ENCODE results near the gene ARL4C.
"Not testable (repeated sequence)": the region's sequence is repeated elsewhere in the genome, so short reads cannot be mapped to it uniquely, and the experiment has no call there.

Gene ARL4C

DNA sequence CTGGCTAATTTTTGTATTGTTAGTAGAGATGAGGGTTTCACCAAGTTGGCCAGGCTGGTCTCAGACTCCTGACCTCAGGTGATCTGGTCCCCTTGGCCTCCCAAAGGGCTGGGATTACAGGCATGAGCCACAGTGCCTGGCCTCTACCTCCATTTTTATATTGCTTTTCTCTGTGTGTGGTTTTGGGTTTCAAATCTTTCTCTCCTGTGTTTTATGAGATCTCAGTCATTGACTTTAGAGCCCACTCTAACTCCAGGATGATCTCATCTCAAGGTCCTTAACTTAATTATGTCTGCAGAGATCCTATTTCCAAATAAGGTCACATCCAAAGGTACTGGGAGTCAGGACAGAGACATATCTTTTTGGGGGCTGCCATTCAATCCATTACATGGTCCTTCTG, 24.7 kb downstream of the ARL4C start:
- DNase-seq: no peak

GRCh38 chr2:234469972-234470371, 26.9 kb downstream of the ARL4C start:
- no peak for DNase-seq

DNA sequence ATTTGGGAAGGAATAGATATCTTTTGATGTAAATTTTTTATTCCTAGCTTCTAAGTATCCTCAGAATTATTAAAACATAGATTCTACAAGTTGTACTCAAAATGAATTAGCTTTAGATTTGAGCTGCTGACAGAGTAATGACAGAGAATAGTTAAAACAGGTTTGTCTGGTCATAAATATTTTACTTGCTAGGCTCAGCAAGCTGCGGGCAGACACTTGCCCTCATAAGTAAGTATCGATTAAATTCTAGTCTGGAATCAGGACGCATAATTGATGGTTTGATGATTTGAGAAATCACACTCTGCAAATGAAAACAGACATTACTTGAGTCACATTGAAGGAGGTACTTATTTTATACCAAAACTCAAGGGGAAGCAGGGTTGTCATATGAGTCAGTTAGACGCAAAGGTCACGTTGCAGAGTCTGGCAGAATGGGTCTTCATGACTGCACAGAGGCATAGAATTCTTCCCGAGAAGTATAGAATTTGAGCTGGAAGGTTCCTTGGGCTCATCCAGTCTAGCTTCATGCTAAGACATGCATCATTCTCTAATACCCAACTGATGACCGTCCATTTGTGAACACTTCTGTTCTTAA, 27.5 kb downstream of the ARL4C start:
- no peak for DNase-seq

DNA sequence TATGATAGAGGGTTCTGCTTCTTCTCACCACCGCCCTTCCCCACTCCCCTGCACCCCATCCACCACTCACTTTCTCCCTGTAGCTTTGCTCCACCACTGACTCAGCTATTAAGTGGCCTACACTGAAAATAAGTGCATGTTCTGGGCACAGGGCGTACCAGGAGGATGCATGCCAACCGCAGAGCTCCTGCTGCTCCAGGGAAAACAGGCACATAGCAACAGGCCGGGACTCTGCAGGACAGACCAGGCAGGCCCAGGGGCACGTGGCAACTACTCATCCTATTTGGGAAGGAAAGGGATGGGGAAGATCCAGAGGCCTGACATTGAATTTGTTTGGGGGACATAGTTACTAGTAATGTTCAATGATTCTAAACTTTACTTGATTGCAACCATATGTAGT, 28.4 kb downstream of the ARL4C start:
- no peak for DNase-seq

DNA sequence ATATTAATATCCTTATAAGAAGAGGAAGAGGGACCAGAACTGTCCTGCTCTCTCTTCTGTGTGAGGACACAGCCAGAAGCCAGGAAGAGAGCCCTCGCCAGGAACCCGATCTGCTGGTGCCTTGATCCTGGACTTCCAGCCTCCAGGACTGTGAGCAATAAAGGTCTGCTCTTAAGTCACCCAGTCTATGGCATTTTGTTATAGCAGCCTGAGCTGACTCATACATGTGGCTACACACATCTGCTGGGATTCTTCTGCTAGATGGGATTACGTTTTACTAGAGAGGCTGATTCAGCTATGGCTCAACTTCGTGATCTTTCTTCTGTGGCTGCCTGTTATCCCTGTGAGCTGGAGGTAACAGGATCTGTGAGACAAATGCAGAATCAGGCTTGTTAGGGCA, 29.6 kb downstream of the ARL4C start:
- no peak for DNase-seq

GRCh38 chr2:234464291-234464645, 32.6 kb downstream of the ARL4C start:
- no peak for DNase-seq

DNA sequence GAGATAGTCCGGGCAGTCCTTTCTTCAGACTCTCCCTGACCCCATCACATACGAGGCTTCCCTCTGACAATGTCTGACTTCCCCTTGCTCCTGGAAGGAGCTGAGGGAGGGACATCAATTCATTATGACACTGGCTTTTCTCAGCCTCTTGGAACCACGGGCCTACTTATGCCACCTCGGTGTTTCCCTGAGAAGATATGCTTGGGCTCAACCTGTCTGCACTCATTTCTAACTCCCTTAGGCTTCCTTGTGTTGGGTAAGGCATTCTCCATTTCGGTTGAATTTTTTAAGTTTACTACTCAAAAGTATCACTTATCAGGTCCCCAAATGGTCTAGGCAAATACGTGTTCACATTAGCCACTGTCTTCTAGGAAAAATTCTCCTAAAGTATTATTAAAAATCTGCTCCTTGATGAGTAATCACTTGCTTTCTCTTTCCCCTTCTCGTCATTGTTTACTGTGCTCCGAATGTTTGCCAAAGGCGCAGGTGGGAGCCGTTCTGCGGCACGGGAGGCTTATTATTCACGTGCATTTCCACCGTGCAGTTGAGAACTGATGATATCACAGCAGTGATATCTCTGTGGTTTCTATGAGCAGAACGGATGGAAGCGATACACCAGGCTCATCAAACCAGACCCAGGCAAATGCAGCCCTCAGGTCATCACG, 33.1 kb downstream of the ARL4C start:
- DNase-seq: peak; percentile 22 to 60 (median 38)

DNA sequence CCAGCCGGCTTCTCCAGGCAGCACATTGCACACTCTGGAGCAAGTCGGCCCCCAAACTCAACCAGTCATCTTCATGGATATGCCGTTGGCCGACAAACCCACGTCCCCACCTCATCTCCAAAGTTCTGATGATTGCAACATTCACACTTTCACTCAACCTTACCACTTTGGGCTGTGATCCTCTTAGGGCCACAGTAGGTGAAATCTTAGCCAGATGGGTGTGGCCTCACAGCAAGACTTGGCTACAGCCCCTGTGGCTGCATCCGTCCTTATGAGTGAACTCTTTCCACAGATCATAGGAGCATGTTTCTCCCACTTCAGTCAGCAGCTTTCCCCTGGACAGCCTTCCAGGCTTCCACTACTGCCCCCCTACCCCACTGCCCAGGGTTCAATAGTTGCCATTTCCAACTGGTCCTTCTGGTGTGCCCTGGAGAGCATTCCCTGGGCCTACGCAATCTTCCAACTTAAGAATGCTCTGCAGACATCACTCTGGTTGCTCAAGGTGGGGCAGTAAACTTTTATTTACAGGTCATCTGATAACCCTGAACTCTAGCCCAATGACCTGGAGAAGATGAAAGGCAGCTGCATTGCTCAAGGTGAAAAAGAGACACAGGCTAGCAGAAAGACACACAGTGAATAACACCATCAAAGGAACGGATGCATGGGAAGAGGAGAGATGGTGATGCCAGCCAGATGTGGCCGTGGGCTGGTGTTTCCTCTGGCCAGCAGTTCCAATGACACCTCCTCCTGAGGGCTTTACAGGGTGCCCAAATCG, 34.5 kb downstream of the ARL4C start:
- DNase-seq: no peak

DNA sequence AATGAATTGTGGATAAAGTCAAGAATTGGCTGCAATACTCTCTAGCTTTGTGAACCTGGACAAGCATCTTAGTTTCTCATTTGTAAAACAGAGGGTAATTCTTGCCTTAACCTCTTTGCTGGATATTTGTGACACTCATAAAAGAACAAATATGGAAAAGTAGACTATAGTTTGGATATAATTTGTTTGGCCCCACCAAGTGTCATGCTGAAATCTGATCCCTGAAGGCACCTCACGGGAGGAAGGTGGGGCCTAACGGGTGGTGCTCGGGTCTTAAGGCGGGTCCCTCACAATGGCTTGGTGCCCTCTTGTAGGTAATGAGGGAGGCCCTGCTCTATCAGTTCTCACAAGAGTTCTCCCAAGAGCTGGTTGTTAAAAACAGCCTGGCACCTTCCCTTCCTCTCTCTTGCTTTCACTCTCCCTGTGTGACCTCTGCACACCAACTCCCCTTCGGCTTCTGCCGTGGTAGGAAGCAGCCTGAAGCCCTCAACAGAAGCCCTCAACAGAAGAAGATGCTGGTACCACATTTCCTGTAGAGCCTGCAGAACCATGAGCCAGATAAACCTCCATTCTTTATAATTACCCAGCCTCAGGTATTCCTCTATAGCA, 37.4 kb downstream of the ARL4C start:
- peak in 1 of 4 experiments; percentile 27 for DNase-seq

GRCh38 chr2:234458466-234458865, 38.4 kb downstream of the ARL4C start:
- DNase-seq: no peak

- no peak for DNase-seq
These were observed 39.5 kb downstream of the ARL4C start for GRCh38 chr2:234457421-234457820.

GRCh38 chr2:234455246-234455645, 41.6 kb downstream of the ARL4C start:
- not testable (repeated sequence) for DNase-seq

DNA sequence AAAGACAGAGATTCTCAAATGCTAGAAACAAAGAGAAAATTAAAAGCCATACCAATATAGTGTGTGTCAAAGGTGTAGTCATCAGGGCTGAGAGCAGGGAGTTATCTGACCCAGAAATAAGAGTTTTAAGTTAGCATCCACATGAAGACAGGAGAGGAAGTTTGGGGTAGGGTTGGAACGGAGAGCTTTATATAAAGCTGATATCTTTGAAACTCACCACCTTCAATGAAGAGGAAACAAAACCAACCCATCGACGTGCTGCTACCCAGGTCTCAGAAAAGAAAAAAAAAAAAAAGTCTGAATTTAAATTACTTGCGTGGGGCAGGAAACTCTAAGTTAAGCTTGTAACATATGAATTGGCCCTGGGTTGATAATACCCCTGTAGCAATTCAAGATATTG, 42.4 kb downstream of the ARL4C start:
- DNase-seq: no peak

DNA sequence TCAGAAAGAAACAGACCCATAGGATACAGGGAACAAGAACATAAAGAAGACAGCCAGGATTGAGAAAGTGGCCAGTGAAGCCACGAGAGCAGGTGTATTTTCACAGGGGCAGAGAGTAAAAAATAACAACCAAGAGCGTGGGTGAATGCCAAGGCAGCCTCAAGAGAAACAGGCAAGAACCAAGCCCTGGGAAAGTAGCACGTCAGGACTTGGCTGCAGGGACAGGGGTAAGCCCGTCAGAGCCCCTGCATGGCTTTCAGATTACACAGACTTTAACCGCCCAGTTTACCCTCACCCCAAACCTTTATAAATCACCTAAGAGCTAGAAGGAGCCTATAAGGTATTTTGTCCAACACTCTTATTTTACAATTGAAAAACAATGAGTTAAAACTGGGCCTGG, 43.7 kb downstream of the ARL4C start:
- DNase-seq: no peak

- DNase-seq: no peak
These were observed 44.8 kb downstream of the ARL4C start for GRCh38 chr2:234451852-234452625.

- DNase-seq: no peak
These were observed 45.6 kb downstream of the ARL4C start for GRCh38 chr2:234451242-234451641.

GRCh38 chr2:234450431-234451124, 46.3 kb downstream of the ARL4C start:
- no peak for DNase-seq

DNA sequence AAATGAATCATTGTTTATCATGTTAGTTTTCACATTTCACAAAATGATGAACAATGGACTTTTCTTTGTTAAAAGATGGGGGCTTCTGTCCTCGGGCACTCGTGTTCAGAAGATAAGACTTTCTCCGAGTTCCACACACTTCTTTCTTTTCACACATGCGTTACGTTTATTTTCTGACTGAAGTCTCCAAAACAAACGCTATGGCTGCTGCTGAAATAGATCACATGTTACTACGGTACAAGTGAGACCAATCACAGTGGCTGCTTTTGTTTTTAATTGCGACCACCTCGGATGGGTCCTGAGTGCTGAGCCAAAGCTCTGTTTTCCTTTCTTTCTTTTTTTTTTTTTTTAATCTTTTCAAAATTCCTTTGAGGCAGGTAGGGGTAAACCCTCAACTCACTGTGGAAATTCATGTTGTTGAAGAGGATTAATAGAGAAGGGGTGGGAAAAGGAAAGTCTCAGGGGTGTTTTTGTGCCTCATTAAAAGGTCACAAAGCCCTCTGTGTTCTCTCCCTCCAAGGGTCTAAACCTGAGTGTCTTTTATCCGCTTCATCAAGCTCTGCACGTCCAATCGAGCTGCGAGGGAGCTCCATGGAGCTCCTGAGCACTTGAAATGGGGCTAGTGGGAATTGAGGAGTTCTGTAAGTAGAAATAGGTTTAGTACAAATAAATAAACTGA, 48.2 kb downstream of the ARL4C start:
- DNase-seq: no peak

- no peak for DNase-seq
These were observed 48.9 kb downstream of the ARL4C start for GRCh38 chr2:234447963-234448362.

- no peak for DNase-seq
These were observed 49.7 kb downstream of the ARL4C start for GRCh38 chr2:234447189-234447588.

DNA sequence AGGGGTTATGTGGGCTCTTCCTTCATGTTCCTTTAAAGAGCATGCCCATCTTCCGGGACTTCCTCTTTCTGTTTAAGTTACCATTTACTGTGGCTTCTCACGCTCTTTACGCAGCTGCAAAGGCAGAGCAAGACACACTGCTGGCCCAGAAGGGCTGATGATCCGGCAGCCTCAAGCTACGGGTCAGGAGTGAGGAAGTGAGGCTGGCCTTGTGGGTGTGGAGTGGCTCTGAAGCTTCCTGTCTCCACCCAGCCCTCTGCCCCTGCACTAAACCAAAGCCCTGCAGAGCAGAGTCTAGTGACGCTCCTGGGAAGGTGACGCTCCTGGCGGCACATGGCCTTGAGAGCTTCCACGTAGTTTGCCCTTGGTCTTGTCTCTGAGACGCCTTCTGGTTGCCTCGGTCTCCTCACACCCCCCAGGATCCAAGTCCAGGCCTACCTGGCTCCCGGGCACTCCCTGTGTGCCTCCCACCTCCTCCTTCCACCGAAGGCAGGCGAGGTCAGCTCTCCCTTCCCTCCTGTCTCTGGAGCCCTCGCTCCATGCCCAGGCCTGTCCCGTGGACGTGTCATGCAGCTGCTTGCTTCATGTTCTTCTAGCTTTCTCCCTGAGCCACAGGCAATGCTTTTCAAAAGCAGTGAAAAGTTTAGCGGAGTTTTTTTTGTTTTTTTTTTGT, 50.3 kb downstream of the ARL4C start:
- DNase-seq: peak in 2 of 4 experiments; percentile 51 to 58
